IPS-18a (cell line): Measurements from ENCODE around the gene SLC18B1.

ENCODE experiments used
- H3K27ac ChIP-seq: one replicate; pipeline ENCODE4 v1.5.1; 2013; ENCODE audit warnings: low read length
- H3K27me3 ChIP-seq: one replicate; pipeline ENCODE4 v1.6.1; 2013; ENCODE audit warnings: mild to moderate bottlenecking, low read length; ENCODE audit not compliant: control insufficient read depth, insufficient read depth
- H3K36me3 ChIP-seq: one replicate; pipeline ENCODE4 v1.6.1; 2013; ENCODE audit warnings: low read depth, low read length; ENCODE audit not compliant: control insufficient read depth
- H3K4me1 ChIP-seq: one replicate; pipeline ENCODE4 v1.6.1; 2013; ENCODE audit warnings: low read depth, low read length; ENCODE audit not compliant: control insufficient read depth
- H3K4me3 ChIP-seq: one replicate; pipeline ENCODE4 v1.5.1; 2013; ENCODE audit warnings: low read length
- H3K9ac ChIP-seq: one replicate; pipeline ENCODE4 v1.6.1; 2013; ENCODE audit warnings: mild to moderate bottlenecking, low read length, moderate library complexity
- H3K9me3 ChIP-seq: one replicate; pipeline ENCODE4 v1.6.1; 2013; ENCODE audit warnings: low read depth, low read length; ENCODE audit not compliant: control insufficient read depth

SLC18B1 gene

DNA sequence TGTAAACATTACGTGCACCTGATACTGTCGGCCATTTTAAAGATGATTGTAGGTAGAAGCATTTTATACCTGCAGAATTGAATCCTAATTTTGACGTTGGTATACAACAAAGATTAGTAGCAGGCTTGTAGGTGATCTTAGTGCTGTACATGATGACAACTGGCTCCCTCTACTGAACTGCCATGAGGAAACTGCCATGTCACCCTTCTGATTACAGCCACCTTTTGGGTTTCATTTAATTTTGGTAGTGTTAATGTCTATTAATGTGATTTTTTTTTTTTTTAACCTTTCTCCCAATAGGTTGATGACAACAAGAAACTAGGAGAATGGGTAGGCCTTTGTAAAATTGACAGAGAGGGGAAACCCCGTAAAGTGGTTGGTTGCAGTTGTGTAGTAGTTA lies 18.2 kb upstream of the SLC18B1 start:
- H3K27ac ChIP-seq, result no peak overlapping the region
- peaks cover 44% of the 10 kb centered on the region for H3K36me3 ChIP-seq
- no peaks in the 10 kb centered on the region for H3K9me3 ChIP-seq
- peak overlapping the region; percentile 98 for H3K4me3 ChIP-seq
- peaks cover 20% of the 10 kb centered on the region for H3K4me1 ChIP-seq
- no peaks in the 10 kb centered on the region for H3K27me3 ChIP-seq
- peak overlapping the region; percentile 93 for H3K9ac ChIP-seq

DNA sequence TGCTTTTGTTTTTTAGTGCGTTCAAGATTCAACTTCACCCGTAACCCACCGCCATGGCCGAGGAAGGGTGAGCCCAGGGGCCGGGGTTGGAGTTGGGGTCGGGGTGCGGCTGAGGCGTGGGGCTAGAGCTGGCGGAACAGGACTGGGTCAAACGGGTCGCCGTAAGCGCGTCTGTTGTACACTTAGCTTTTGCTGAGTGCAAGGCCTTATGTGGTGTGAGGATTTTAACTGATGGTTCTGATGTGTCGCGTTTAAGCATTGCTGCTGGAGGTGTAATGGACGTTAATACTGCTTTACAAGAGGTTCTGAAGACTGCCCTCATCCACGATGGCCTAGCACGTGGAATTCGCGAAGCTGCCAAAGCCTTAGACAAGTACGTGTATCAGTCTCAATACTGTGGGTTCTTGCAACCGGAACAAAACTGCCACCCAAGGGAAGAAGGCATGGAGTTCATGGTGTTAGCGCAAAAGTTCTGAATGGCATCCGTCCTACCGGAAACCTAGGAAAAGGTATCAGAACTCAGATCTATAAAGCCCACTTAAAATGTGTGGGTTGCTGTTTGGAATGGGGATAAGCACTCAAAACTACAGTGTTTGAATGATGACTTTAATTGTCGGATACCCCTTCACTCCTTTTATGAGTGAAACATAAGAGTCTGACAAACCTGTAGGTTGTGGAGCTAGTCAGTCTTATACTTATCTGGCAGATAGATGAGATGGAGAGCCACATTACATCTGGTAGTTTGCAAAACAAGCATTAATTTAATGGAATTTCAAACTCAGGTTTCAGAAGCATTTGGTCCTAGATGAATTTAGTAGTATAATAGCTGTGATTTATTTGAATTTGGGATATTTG lies 16.5 kb upstream of the SLC18B1 start:
- H3K27ac ChIP-seq, result peak overlapping the region; percentile 68
- no peaks in the 10 kb centered on the region for H3K9me3 ChIP-seq
- H3K27me3 ChIP-seq, result no peaks in the 10 kb centered on the region
- H3K36me3 ChIP-seq, result peaks cover 44% of the 10 kb centered on the region
- H3K9ac ChIP-seq, result peak overlapping the region; percentile 93
- peak overlapping the region; percentile 98 for H3K4me3 ChIP-seq
- peaks cover 22% of the 10 kb centered on the region for H3K4me1 ChIP-seq

DNA sequence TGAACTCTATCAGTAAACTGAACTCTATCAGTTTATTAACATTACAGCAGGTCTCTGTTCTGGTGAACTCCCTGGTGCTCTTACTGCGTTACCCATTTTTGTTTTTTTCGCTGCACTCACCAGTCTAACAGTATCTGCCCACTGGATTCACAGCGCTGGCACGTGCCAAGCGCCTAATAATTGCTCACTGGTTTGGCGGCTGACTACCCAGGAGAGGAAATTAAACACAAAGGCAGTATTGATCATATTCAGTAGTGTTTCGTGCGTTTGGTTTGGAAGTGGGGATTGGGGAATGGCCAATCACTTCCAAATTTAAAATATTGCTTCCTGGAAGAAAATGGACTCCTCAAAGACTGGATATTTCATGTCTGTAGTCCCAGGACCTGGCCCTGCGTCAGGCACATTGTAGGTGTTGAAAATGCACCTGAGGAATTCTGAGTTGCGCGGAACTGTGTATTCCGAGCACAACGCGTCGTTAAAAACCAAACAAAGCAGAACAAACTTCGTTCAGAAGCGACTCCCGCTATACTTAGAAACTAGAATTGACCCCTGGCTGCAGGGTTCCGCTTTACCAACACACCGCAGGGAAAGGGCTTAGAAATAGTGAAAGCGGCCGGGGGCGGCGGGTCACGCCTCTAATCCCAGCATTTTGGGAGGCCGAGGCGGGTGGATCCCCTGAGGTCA lies 14.9 kb upstream of the SLC18B1 start:
- peaks cover 22% of the 10 kb centered on the region for H3K4me1 ChIP-seq
- H3K36me3 ChIP-seq, result peaks cover 36% of the 10 kb centered on the region
- no peaks in the 10 kb centered on the region for H3K9me3 ChIP-seq
- H3K27ac ChIP-seq, result peak overlapping the region; percentile 84
- peak overlapping the region; percentile 93 for H3K9ac ChIP-seq
- H3K4me3 ChIP-seq, result peak overlapping the region; percentile 98
- H3K27me3 ChIP-seq, result no peaks in the 10 kb centered on the region

DNA sequence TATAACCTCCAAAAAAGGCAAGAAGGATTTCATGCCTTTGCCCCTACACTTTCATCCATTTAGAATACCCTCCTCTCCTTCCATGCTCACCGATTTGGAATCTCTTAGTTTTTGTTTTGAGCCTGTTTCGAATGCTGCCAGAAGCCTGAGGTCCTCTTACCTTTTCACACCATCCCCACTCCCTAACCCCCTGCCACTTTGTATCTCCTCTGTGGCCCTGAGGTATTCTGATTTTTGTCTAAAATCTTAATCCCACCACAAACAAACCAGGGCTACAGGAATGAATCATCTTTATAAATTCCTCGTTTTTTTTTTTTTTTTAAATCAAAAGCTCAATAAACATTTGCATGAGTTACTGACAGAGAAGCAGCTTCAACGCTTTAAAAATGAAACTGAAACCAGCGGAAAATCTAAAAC lies 14.3 kb upstream of the SLC18B1 start:
- peaks cover 31% of the 10 kb centered on the region for H3K36me3 ChIP-seq
- peak overlapping the region; percentile 93 for H3K9ac ChIP-seq
- no peaks in the 10 kb centered on the region for H3K27me3 ChIP-seq
- H3K4me1 ChIP-seq, result peaks cover 22% of the 10 kb centered on the region
- peak overlapping the region; percentile 98 for H3K4me3 ChIP-seq
- peak overlapping the region; percentile 84 for H3K27ac ChIP-seq
- no peaks in the 10 kb centered on the region for H3K9me3 ChIP-seq

DNA sequence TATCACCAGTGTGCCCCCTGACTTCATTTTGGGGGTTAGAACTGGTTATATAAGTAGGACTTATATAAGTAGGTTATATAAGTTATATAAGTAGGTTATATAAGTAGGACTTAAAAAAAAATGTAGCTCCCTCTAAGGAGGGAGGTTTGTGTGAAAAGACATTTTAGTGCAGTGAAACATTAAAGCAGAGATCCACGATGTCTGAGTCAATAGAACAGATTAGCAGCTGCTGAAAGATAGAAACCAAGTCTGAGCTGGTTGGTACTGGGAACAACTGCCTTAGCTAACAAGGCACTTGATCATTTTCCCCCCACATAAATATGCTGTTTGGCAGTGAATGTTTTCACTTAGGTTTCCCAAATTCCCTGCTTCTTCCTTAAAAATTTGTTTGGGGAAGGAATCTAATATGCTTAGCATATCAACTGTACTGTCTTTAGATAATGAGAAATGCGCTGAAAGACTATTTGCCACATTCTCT lies 13.9 kb upstream of the SLC18B1 start:
- H3K27me3 ChIP-seq, result no peaks in the 10 kb centered on the region
- H3K4me3 ChIP-seq, result peak overlapping the region; percentile 98
- H3K4me1 ChIP-seq, result peaks cover 22% of the 10 kb centered on the region
- peak overlapping the region; percentile 84 for H3K27ac ChIP-seq
- H3K36me3 ChIP-seq, result peaks cover 26% of the 10 kb centered on the region
- H3K9me3 ChIP-seq, result no peaks in the 10 kb centered on the region
- peak overlapping the region; percentile 93 for H3K9ac ChIP-seq

DNA sequence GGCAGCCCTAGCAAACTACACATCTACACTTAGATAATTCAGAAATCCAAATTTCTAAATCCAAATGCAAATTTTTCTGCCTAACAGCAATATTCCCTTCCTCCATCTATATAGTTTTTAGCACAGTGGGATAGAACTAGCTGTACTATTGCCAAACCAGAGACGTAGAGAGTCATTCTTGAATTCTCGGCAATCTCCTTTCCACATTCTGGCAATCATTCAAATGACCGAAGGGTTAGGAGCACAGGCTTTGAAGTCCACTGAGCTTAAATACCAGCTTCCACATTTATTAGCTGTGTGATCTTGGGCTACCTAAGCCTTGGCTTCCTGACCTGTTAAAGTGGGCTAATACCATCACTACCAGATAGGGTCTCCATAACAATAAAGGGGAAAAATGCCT lies 12.8 kb upstream of the SLC18B1 start:
- Histone ChIP-seq H3K9me3 (no peaks in the 10 kb centered on the region), H3K4me3 (no peak overlapping the region), H3K9ac (no peak overlapping the region), H3K27ac (no peak overlapping the region), H3K4me1 (peaks cover 19% of the 10 kb centered on the region), H3K36me3 (peaks cover 16% of the 10 kb centered on the region), H3K27me3 (no peaks in the 10 kb centered on the region)

DNA sequence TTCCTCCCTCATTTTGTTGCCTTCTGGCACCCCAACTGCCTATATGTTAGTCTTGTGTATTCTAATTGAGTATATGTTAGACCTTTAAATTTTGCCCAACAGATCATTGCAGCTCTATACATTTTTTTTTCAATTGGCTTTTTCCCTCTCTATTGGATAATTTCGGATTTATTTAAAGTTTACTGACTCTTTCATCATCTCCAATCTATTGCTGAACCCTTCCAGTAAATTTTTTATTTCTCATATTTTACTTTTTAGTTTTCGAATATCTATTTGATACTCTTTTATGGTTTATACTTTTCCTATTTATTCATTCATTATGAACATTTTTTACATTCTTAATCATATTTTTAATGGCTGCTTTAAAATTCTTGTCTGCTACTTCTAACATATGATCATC lies 7.1 kb upstream of the SLC18B1 start:
- H3K36me3 ChIP-seq, result no peaks in the 10 kb centered on the region
- no peak overlapping the region for H3K9ac ChIP-seq
- no peak overlapping the region for H3K27ac ChIP-seq
- H3K27me3 ChIP-seq, result no peaks in the 10 kb centered on the region
- no peaks in the 10 kb centered on the region for H3K9me3 ChIP-seq
- no peaks in the 10 kb centered on the region for H3K4me1 ChIP-seq
- no peak overlapping the region for H3K4me3 ChIP-seq

DNA sequence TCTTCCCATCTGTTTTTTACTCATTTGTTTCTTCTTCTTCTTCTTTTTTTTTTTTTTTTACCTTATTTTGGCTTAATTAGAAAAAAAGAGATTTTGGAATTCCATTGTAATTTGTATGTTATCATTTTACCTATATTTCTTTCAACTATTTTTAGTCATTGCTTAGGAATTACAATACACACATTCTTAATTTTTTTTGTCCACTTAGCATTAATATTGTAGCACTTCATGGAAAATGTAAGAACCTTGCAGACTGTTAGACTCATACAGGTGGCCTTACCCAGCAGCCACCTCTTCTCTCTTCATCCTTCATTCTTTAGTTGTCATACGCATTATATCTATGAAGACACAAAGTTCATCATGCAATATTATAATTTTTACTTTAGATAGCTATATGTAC lies 5.8 kb upstream of the SLC18B1 start:
- Histone ChIP-seq H3K27me3 (no peaks in the 10 kb centered on the region), H3K9me3 (no peaks in the 10 kb centered on the region), H3K9ac (no peak overlapping the region), H3K27ac (no peak overlapping the region), H3K4me3 (no peak overlapping the region), H3K36me3 (no peaks in the 10 kb centered on the region), H3K4me1 (no peaks in the 10 kb centered on the region)

DNA sequence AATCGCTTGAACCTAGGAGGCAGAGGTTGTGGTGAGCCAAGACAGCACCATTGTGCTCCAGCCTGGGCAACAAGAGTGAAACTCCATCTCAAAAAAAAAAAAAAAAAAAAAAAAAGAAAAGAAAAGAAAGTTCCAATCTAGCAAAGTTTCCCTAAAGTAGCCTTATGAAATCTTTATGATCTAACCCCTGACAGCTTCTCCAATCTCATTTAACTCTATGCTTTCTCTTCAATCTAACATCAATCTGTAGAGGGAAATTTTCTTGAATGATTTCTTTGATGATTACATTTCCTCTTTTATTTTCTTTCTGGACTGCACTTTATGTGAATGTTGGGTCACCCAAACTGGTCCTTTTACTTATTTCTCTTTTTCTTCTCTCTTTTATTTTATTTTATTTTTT lies 2.2 kb upstream of the SLC18B1 start:
- H3K4me3 ChIP-seq, result no peak overlapping the region
- no peak overlapping the region for H3K9ac ChIP-seq
- H3K9me3 ChIP-seq, result no peaks in the 10 kb centered on the region
- H3K27me3 ChIP-seq, result no peaks in the 10 kb centered on the region
- H3K36me3 ChIP-seq, result peaks cover 2% of the 10 kb centered on the region
- no peak overlapping the region for H3K27ac ChIP-seq
- H3K4me1 ChIP-seq, result peaks cover 6% of the 10 kb centered on the region

DNA sequence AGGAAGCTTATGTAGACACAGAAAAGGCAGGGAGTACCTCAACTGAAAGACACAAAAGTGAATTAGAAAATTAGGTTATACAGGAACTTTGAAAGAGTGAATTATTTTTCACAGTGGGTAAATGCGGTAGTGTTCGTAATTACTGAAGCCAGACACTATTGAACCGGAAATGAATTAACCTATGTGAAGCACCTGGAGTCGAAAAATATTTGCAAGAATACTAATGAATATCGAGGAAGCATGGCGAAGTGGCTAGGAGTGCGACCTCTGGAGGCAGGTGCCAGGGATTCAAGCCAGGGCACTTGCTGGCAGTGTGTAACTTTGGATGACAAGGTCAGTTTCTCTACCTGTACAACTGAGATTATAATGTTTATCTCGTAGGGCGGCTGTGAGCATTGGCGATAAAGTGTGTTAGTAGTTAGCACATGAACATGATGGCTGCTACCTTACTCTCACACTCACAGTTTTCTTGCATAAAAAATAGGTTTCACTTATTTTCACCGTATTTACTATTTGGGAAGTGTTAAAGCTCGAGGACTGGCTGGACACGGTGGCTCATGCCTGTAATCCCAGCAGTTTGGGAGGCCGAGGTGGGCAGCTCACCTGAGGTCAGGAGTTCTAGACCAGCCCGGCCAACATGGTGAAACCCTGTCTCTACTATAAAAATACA lies 567 bp upstream of the SLC18B1 start:
- Histone ChIP-seq H3K4me3 (peak overlapping the region; percentile 87), H3K9ac (peak overlapping the region; percentile 83), H3K4me1 (peaks cover 6% of the 10 kb centered on the region), H3K27me3 (no peaks in the 10 kb centered on the region), H3K9me3 (no peaks in the 10 kb centered on the region), H3K36me3 (peaks cover 5% of the 10 kb centered on the region), H3K27ac (peak overlapping the region; percentile 41)

DNA sequence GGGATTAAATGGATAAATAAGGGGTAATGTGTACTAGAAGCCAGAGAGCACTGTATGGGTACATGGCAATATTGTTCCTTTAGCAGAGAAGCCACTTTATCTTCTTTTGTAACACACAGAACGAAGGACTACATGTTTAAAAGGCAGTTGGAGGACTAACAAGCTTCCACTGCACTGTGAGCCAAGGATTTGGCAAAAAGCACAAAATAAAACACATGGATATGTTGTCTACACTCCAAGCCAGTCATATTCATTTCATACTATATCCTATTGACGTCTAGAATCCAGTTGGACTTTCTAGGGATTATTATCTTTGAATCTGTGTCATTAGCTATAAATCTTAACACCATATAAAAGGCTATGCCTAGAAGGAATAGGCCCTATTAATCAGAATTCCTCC lies 3.0 kb downstream of the SLC18B1 start:
- H3K27me3 ChIP-seq, result no peaks in the 10 kb centered on the region
- H3K27ac ChIP-seq, result no peak overlapping the region
- peaks cover 14% of the 10 kb centered on the region for H3K36me3 ChIP-seq
- no peak overlapping the region for H3K9ac ChIP-seq
- no peak overlapping the region for H3K4me3 ChIP-seq
- peaks cover 6% of the 10 kb centered on the region for H3K4me1 ChIP-seq
- no peaks in the 10 kb centered on the region for H3K9me3 ChIP-seq
